ENCODE results near the gene MRPL1.
A peak's percentile ranks its signal among the peaks of the same experiment; 100 is the strongest.

MRPL1 gene

GRCh38 chr4:77862478-77863216 is at the start of gene MRPL1:
TSS of gene MRPL1 (plus strand) at chr4:77862830. CDS start at chr4:77862849, 19 bp downstream.
- peak; percentile 78 for DNase-seq (ENCODE audit: low read depth)

GRCh38 chr4:77815636-77816035 is 47.0 kb upstream of the MRPL1 start:
- no peak for DNase-seq (ENCODE audit: low read depth)

- no peak for DNase-seq (ENCODE audit: low read depth)
These were observed 46.1 kb upstream of the MRPL1 start for GRCh38 chr4:77816546-77816945.

GRCh38 chr4:77817304-77818072 is 45.1 kb upstream of the MRPL1 start:
- no peak for DNase-seq (ENCODE audit: low read depth)

- peak; percentile 30 for DNase-seq (ENCODE audit: low read depth)
These were observed 44.5 kb upstream of the MRPL1 start for GRCh38 chr4:77818073-77818601.

- DNase-seq (ENCODE audit: low read depth) = peak; percentile 31
These were observed 43.8 kb upstream of the MRPL1 start, which contains the start of gene CNOT6L for GRCh38 chr4:77818602-77819403. TSS of gene CNOT6L (minus strand) at chr4:77819368. CDS start at chr4:77819308, 60 bp downstream.

- DNase-seq (ENCODE audit: low read depth) = peak; percentile 82
These were observed 43.2 kb upstream of the MRPL1 start for GRCh38 chr4:77819404-77819842.

GRCh38 chr4:77819843-77820648 is 42.6 kb upstream of the MRPL1 start:
- peak; percentile 93 for DNase-seq (ENCODE audit: low read depth)

GRCh38 chr4:77820649-77821561 is 41.7 kb upstream of the MRPL1 start:
- DNase-seq (ENCODE audit: low read depth) = no peak

- no peak for DNase-seq (ENCODE audit: low read depth)
These were observed 40.9 kb upstream of the MRPL1 start for GRCh38 chr4:77821775-77822174.

GRCh38 chr4:77826275-77826674 is 36.4 kb upstream of the MRPL1 start:
- DNase-seq (ENCODE audit: low read depth) = no peak

- no peak for DNase-seq (ENCODE audit: low read depth)
These were observed 35.3 kb upstream of the MRPL1 start for GRCh38 chr4:77827343-77827742.

GRCh38 chr4:77833126-77833724 is 29.4 kb upstream of the MRPL1 start:
- no peak for DNase-seq (ENCODE audit: low read depth)

- no peak for DNase-seq (ENCODE audit: low read depth)
These were observed 28.2 kb upstream of the MRPL1 start for GRCh38 chr4:77834403-77834802.

- no peak for DNase-seq (ENCODE audit: low read depth)
These were observed 19.0 kb upstream of the MRPL1 start for GRCh38 chr4:77843628-77844027.

GRCh38 chr4:77844363-77844762 is 18.3 kb upstream of the MRPL1 start:
- DNase-seq (ENCODE audit: low read depth) = no peak

GRCh38 chr4:77845400-77845799 is 17.2 kb upstream of the MRPL1 start:
- no peak for DNase-seq (ENCODE audit: low read depth)

- DNase-seq (ENCODE audit: low read depth) = no peak
These were observed 16.7 kb upstream of the MRPL1 start for GRCh38 chr4:77845929-77846328.

- no peak for DNase-seq (ENCODE audit: low read depth)
These were observed 14.1 kb upstream of the MRPL1 start for GRCh38 chr4:77848508-77848907.

Measured in activated T-helper 1 cell treated with Interleukin-2 at 50 U/mL for 16 hours (primary cell).